PFSK-1 (cell line): ENCODE results near the gene RPL5.

Source experiments
- FOXP2 ChIP-seq: optimal IDR thresholded peaks from 2 replicates; pipeline ENCODE3; 2011; ENCODE audit warnings: borderline replicate concordance, control low read depth, inconsistent platforms; ENCODE audit not compliant: insufficient read depth; ENCODE audit errors: extremely low read length, extremely low read depth
- POLR2AphosphoS5 ChIP-seq: IDR thresholded peaks from 2 replicates; pipeline ENCODE4 v1.6.1; 2012; ENCODE audit warnings: low read depth, mild to moderate bottlenecking, control low read depth, low read length, moderate library complexity
- REST ChIP-seq, 2 experiments: IDR thresholded peaks; 2 replicates each; pipeline versions ENCODE4 v1.6.1 to v1.8.0; 2011 to 2012; ENCODE audit warnings: low read depth in 2 of 2, low read length in 2 of 2, control low read depth in 1 of 2, inconsistent platforms in 1 of 2, mild to moderate bottlenecking in 1 of 2, moderate library complexity in 1 of 2; ENCODE audit not compliant: insufficient read depth in 1 of 2
- SIN3A ChIP-seq: IDR thresholded peaks from 2 replicates; pipeline ENCODE4 v1.6.1; 2012; ENCODE audit warnings: mild to moderate bottlenecking, low read length, moderate library complexity, borderline replicate concordance; ENCODE audit not compliant: insufficient read depth
- TAF1 ChIP-seq: IDR thresholded peaks from 2 replicates; pipeline ENCODE4 v1.6.1; 2012; ENCODE audit warnings: low read length, control low read depth, borderline replicate concordance; ENCODE audit not compliant: insufficient read depth

Gene RPL5

GRCh38 chr1:92820024-92820423 lies 11.8 kb upstream of the RPL5 start:
- TF ChIP-seq POLR2AphosphoS5 (no peak), FOXP2 (no peak), SIN3A (no peak), REST (IDR thresholded peaks at IDR 0.05; ENCODE audit: insufficient read depth in 1 of 2, low read depth in 2 of 2, low read length in 2 of 2) (no peak), TAF1 (no peak)

GRCh38 chr1:92820551-92820950 lies 11.3 kb upstream of the RPL5 start:
- TF ChIP-seq REST (IDR thresholded peaks at IDR 0.05; ENCODE audit: insufficient read depth in 1 of 2, low read depth in 2 of 2, low read length in 2 of 2) (no peak), FOXP2 (no peak)

- TF ChIP-seq SIN3A (no peak), TAF1 (no peak), POLR2AphosphoS5 (no peak), FOXP2 (no peak), REST (IDR thresholded peaks at IDR 0.05; ENCODE audit: insufficient read depth in 1 of 2, low read depth in 2 of 2, low read length in 2 of 2) (no peak)
Observed at GRCh38 chr1:92822879-92823278, 9.0 kb upstream of the RPL5 start.

- TF ChIP-seq TAF1 (no peak), SIN3A (no peak), REST (IDR thresholded peaks at IDR 0.05; ENCODE audit: insufficient read depth in 1 of 2, low read depth in 2 of 2, low read length in 2 of 2) (no peak), POLR2AphosphoS5 (no peak), FOXP2 (no peak)
Observed at GRCh38 chr1:92826792-92827191, 5.0 kb upstream of the RPL5 start.

- no peak for TF ChIP-seq SIN3A
- TF ChIP-seq TAF1: no peak
- TF ChIP-seq FOXP2: no peak
- TF ChIP-seq POLR2AphosphoS5: no peak
- no peak for TF ChIP-seq REST (IDR thresholded peaks at IDR 0.05; ENCODE audit: insufficient read depth in 1 of 2, low read depth in 2 of 2, low read length in 2 of 2)
Observed at GRCh38 chr1:92831368-92831761, 475 bp upstream of the RPL5 start.
